ENCODE results near the gene ING5.

Gene ING5

DNA sequence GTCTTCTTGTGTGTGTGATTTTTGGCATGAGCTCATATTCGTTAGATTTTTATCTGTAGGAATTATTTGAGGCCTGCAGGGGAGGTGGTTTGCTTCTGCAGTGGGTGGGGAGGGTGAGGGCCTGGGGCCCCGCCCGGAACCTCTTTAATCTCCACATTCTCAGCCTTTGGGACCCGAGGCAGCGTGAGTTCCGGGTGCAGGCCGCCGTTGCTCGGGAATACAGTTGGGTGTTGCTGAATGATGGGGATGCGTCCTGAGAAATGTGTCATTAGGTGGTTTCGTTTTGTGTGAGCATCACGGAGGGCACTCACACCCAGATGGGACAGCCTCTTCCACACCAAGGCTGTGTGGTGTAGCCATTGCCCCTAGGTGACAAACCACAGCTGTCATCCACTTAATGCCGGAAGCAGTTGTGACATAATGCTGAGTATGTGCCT is 61.1 kb downstream of the ING5 start:
- no peak for DNase-seq

DNA sequence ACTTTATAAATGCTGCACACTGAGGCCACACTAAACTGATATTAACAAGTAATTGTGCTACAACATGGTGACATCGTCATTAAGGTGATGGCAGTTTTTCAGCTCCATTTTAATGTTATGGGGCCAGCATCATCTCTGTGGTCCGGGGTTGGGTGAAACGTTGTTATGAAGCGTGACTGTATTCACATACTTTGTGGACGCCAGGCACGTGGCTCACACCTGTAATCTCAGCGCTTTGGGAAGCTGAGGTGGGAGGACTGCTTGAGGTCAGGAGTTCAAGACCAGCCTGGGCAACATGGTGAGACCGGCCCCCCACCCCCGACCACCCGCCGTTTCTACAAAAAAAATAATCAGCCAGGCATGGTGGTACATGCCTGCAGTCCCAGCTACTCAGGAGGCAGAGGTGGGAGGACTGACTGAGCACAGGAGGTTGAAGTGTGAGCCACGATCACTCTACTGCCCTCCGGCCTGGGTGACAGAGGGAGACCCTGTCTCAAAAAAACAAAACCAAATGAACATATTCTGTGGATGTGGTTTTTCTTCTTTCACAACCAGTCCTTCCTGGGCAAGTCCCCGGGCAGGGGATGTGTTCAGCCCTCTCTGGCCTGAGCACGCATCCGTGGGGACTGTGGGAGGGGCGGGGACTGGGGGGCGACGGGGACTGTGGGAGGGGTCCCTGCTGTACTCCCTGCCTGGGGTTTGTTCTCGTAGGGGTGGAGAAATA is 61.9 kb downstream of the ING5 start:
- DNase-seq = no peak

- no peak for DNase-seq
Observed at GRCh38 chr2:241764275-241765241, 62.7 kb downstream of the ING5 start.

GRCh38 chr2:241767464-241768250 is 65.8 kb downstream of the ING5 start:
- DNase-seq = no peak

- no peak for DNase-seq
Observed at GRCh38 chr2:241768251-241768711, 66.4 kb downstream of the ING5 start.

GRCh38 chr2:241768850-241769249 is 67.0 kb downstream of the ING5 start:
- DNase-seq = no peak

GRCh38 chr2:241769819-241770184 is 68.0 kb downstream of the ING5 start:
- DNase-seq = no peak

- DNase-seq = no peak
Observed at GRCh38 chr2:241770185-241770935, 68.5 kb downstream of the ING5 start.

- no peak for DNase-seq
Observed at GRCh38 chr2:241770936-241771285, 69.1 kb downstream of the ING5 start.

GRCh38 chr2:241771286-241772062 is 69.6 kb downstream of the ING5 start:
- no peak for DNase-seq

DNA sequence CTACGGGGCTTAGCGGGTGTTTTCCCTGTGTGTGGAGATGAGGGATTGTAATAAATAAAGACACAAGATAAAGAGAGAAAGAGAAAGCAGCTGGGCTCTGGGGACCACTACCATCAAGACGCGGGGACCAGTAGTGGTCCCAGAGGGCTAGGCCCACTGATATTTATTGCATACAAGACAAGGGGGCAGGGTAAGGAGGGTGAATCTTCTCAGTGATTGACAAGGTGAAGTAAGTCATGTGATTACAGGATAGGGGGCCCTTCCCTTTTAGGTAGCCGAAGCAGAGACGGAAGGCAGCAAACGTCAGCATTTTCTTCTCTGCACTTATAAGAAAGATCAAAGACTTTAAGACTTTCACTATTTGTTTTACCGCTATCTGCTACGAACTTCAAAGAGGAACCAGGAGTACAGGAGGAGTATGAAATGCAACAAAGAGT is 70.2 kb downstream of the ING5 start:
- no peak for DNase-seq

DNA sequence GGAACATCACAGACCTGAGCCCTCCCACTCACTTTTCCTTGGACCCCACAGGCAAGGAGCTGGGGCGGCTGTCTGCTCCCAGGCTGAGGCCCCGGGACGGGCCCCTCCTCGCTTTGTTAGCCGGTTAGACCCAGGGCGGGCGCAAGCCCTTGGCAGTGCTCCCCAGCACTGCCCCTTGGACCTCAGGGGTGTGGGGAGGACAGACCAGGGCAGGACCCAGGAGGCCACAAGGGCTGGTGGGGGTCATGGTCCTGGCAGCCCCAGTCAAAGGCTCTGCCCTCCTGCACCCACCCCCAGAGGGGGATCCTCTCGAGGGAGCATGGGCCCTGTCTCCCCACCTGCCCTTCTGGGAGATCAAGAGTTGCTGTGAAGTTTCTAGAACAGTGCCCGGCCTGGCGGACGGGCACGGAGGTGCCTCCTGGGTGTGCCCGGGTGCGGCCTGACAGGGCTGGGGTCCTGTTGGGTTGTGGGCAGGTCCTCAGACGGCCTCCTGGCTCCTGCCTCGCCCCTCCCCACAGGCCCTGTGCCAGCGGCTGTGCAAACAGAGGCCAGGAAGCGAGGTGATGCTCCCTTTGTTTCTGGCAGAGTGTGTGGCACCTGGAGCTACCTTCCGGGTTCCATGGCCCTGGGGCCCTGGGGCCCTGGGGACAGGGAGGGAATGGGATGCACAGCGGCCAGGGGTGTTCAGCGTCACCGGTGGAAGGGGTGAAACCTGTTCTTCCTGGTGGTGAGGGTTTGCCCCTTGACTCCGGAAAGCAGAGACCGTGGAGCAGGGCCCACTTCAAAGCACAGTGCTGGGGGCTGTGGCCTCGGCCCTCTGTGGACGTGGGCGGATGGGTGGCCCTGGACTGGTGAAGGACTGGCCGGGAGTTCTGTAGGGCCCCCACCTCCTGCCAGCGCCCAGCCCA is 71.9 kb downstream of the ING5 start:
- peak; percentile 47 for DNase-seq

DNA sequence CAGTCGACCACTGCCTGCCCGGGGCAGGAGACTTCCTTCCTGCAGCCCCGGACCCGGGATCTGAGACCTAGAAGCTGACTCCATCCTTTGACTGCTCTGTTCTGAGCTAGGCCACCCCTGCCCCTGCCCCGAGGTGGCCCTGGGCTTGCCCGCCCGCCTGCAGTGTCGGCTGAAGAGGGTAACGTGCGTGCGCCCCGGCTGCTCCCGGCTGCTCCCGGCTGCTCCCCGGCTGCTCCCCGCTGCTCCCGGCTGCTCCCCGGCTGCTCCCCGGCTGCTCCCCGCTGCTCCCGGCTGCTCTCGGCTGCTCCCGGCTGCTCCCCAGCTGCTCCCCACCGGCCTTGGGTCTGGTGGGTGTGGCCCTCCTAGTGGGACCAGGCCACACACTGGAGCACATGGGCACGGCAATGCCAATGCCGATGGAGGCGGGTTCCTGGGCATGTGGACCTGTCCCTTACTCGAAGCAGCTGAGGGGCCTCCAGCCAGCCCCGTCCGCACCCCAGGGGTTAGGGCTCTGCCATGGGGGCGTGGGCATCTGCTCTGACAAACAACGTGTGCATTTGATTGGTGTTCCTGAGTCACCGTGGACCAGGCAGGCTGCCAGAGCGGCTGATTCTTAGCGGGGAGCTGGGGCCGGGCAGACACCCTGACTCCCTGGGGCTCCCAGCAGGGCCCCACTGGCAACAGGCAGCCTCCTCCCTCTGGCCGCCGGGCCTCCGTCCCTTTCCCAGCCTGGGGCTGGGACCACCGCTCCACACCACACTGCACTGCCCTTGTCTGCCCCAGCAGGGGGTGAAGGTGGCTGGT is 72.8 kb downstream of the ING5 start:
- DNase-seq = no peak

- no peak for DNase-seq
Observed at GRCh38 chr2:241775223-241776177, 73.7 kb downstream of the ING5 start.

GRCh38 chr2:241776336-241777169 is 74.7 kb downstream of the ING5 start, which contains the start of gene GAL3ST2:
Gene GAL3ST2 (plus strand): TSS chr2:241776822. CDS start chr2:241776956, 134 bp downstream.
- DNase-seq = no peak

GRCh38 chr2:241777170-241777685 is 75.4 kb downstream of the ING5 start:
- no peak for DNase-seq

All from NCI-H510A (cell line).